HCT116 (cell line): ENCODE measurements around the gene FN3K. TPM values are rescaled to one million over a fixed set of nuclear protein-coding genes. Genes with fewer than 3 reads are reported as not detected.

Experiments
- ATAC-seq: fragments of 200-7000 bp; cut with Tn5 transposase; 2 replicates; pipeline ENCODE4 v1.9.1; 2020; ENCODE audit warnings: mild to moderate bottlenecking, moderate library complexity
- BruUV-seq: library from RNA; stranded (reverse); fragments of 400-500 nt; replicated peaks from 2 replicates; lab custom pipeline; 2021; lab: Mats Ljungman, UMichigan
- CTCF ChIA-PET: fragments of 300-600 bp; sonication (Branson Sonifier 250); formaldehyde crosslinking; loops from one replicate; lab custom pipeline; 2021; ENCODE audit warnings: antibody characterized with exemption; lab: Charles Lee
- POLR2A ChIA-PET: fragments of 300-600, 350-600 bp; sonication (Branson Sonifier 250); formaldehyde crosslinking; loops from one replicate; lab custom pipeline; 2021; ENCODE audit warnings: antibody characterized with exemption; lab: Charles Lee
- RAD21 ChIA-PET, 2 experiments: fragments of 300-600 bp; sonication (Branson Sonifier 250); formaldehyde crosslinking; loops; one replicate each; lab custom pipeline; 2023; ENCODE audit warnings: low total read pairs in 2 of 2; ENCODE audit not compliant: uncharacterized antibody in 2 of 2, unreplicated experiment in 2 of 2, low non-redundant PET in 1 of 2; lab: Charles Lee
- DNase-seq: peaks from one replicate; pipeline ENCODE4 v3.0.0-alpha.2; 2010; ENCODE audit warnings: low read depth, low spot score
- H2AFZ ChIP-seq: fragments of 200-600 bp; shearing (Covaris generic), sonication (generic); 2 replicates; pipeline ENCODE4 v1.6.1; 2017; ENCODE audit warnings: low read depth, mixed run types, mixed read lengths, antibody characterized with exemption, low read length; ENCODE audit not compliant: poor library complexity, severe bottlenecking
- H3K27ac ChIP-seq: 2 replicates; pipeline ENCODE4 v1.5.1; 2012; ENCODE audit warnings: low read depth, low read length
- H3K27me3 ChIP-seq: fragments of 200-600 bp; sonication (generic); 2 replicates; pipeline ENCODE4 v1.6.1; 2016; ENCODE audit warnings: mixed run types, low read length, mixed read lengths; ENCODE audit not compliant: insufficient read depth
- H3K36me3 ChIP-seq, 2 experiments: fragments of 200-500 bp in 1 of 2; fragments of 200-600 bp in 1 of 2; sonication (Bioruptor generic) in 1 of 2; sonication (generic) in 1 of 2; 2 replicates each; pipeline versions ENCODE4 v1.5.1 to v1.6.1; 2014 to 2016; ENCODE audit warnings: low read length in 2 of 2, inconsistent platforms in 1 of 2, mixed read lengths in 1 of 2, mixed run types in 1 of 2; ENCODE audit not compliant: insufficient read depth in 2 of 2, control insufficient read depth in 1 of 2
- H3K4me1 ChIP-seq, 2 experiments: fragments of 200-600 bp in 1 of 2; sonication (generic) in 1 of 2; 2 replicates each; pipeline versions ENCODE4 v1.5.1 to v1.6.1; 2012 to 2017; ENCODE audit warnings: low read length in 2 of 2, inconsistent platforms in 1 of 2, mild to moderate bottlenecking in 1 of 2, mixed read lengths in 1 of 2, mixed run types in 1 of 2, moderate library complexity in 1 of 2; ENCODE audit not compliant: insufficient read depth in 2 of 2, control insufficient read depth in 1 of 2
- H3K4me2 ChIP-seq: fragments of 200-600 bp; sonication (generic); 2 replicates; pipeline ENCODE4 v1.6.1; 2017; ENCODE audit warnings: mixed run types, low read length, mixed read lengths
- H3K4me3 ChIP-seq, 2 experiments: fragments of 200-600 bp in 1 of 2; sonication (generic) in 1 of 2; replicated peaks in 1 of 2; 2 replicates each; pipeline ENCODE4 v1.5.1; 2011 to 2016; ENCODE audit warnings: low read length in 2 of 2, control low read depth in 1 of 2, low read depth in 1 of 2, mild to moderate bottlenecking in 1 of 2, mixed read lengths in 1 of 2, mixed run types in 1 of 2
- H3K79me2 ChIP-seq: fragments of 200-600 bp; sonication (generic); 2 replicates; pipeline ENCODE4 v1.6.1; 2017; ENCODE audit warnings: mild to moderate bottlenecking, mixed run types, low read length, moderate library complexity, mixed read lengths; ENCODE audit not compliant: insufficient read depth
- H3K9ac ChIP-seq: fragments of 200-600 bp; sonication (generic); 2 replicates; pipeline ENCODE4 v1.6.1; 2016; ENCODE audit warnings: low read length, mixed read lengths
- H3K9me2 ChIP-seq: fragments of 200-600 bp; sonication (generic), shearing (Covaris generic); 2 replicates; pipeline ENCODE4 v1.6.1; 2017; ENCODE audit warnings: mixed run types, mild to moderate bottlenecking, moderate library complexity; ENCODE audit not compliant: insufficient read depth
- H3K9me3 ChIP-seq, 2 experiments: fragments of 200-500 bp in 1 of 2; fragments of 200-600 bp in 1 of 2; sonication (Bioruptor generic) in 1 of 2; sonication (generic) in 1 of 2; 2 replicates each; pipeline ENCODE4 v1.6.1; 2014 to 2017; ENCODE audit warnings: low read length in 2 of 2, mixed read lengths in 2 of 2, inconsistent platforms in 1 of 2, low read depth in 1 of 2, mild to moderate bottlenecking in 1 of 2, mixed run types in 1 of 2, moderate library complexity in 1 of 2; ENCODE audit not compliant: control insufficient read depth in 1 of 2, insufficient read depth in 1 of 2
- H4K20me1 ChIP-seq: fragments of 200-600 bp; sonication (generic), shearing (Covaris generic); 2 replicates; pipeline ENCODE4 v1.6.1; 2017; ENCODE audit warnings: mixed run types, mild to moderate bottlenecking, moderate library complexity; ENCODE audit not compliant: insufficient read depth
- CBX3 ChIP-seq: IDR thresholded peaks from 2 replicates; pipeline ENCODE4 v1.6.1; 2012; ENCODE audit warnings: low read depth
- CEBPB ChIP-seq: IDR thresholded peaks from 2 replicates; pipeline ENCODE4 v1.6.1; 2012; ENCODE audit warnings: low read depth
- EGR1 ChIP-seq: IDR thresholded peaks from 2 replicates; pipeline ENCODE4 v1.6.1; 2012; ENCODE audit warnings: low read depth
- EZH2phosphoT487 ChIP-seq: fragments of 200-600 bp; IDR thresholded peaks from 2 replicates; pipeline ENCODE4 v1.6.1; 2018; ENCODE audit warnings: antibody characterized with exemption, borderline replicate concordance
- FOSL1 ChIP-seq: IDR thresholded peaks from 2 replicates; pipeline ENCODE4 v1.6.1; 2012; ENCODE audit warnings: low read depth
- POLR2A ChIP-seq: IDR thresholded peaks from 2 replicates; pipeline ENCODE4 v1.7.0; 2011; ENCODE audit warnings: borderline replicate concordance; ENCODE audit not compliant: insufficient read depth, insufficient read length; ENCODE audit errors: extremely low read depth
- POLR2AphosphoS5 ChIP-seq: IDR thresholded peaks from 2 replicates; pipeline ENCODE4 v1.6.1; 2011; ENCODE audit warnings: mild to moderate bottlenecking, low read depth, low read length, moderate library complexity
- SIN3A ChIP-seq: IDR thresholded peaks from 2 replicates; pipeline ENCODE4 v1.6.1; 2012; ENCODE audit warnings: low read depth
- SP1 ChIP-seq: IDR thresholded peaks from 2 replicates; pipeline ENCODE4 v1.6.1; 2012; ENCODE audit warnings: low read depth
- TCF7L2 ChIP-seq: IDR thresholded peaks from 2 replicates; pipeline ENCODE4 v1.7.0; 2011; ENCODE audit warnings: borderline replicate concordance, inconsistent platforms; ENCODE audit not compliant: insufficient read depth, insufficient read length; ENCODE audit errors: extremely low read depth
- YY1 ChIP-seq: IDR thresholded peaks from 2 replicates; pipeline ENCODE4 v1.6.1; 2011; ENCODE audit warnings: low read length, low read depth, moderate library complexity, mild to moderate bottlenecking; ENCODE audit not compliant: insufficient replicate concordance; ENCODE audit errors: extremely low read depth
- ZNF274 ChIP-seq: fragments of 200-500 bp; sonication (Bioruptor generic); IDR thresholded peaks from 2 replicates; pipeline ENCODE4 v1.6.1; 2014; ENCODE audit warnings: mild to moderate bottlenecking, low read depth, low read length, inconsistent platforms
- intact Hi-C: fragments of 100-400 bp; cut with micrococcal nuclease; formaldehyde crosslinking; loops from 2 replicates; pipeline ENCODE4 v1.10.0; 2022
- total RNA-seq: library from RNA; stranded (reverse); gene quantifications from one replicate; pipeline ENCODE4 v1.2.1, GENCODE V29; 2021; ENCODE audit not compliant: unreplicated experiment
- TF ChIP-seq, protein P1 (sequence below): IDR thresholded peaks from 2 replicates; pipeline ENCODE4 v1.6.1; 2011; ENCODE audit warnings: mild to moderate bottlenecking, low read length, moderate library complexity; ENCODE audit not compliant: insufficient replicate concordance; ENCODE audit errors: extremely low read depth
- TF ChIP-seq, protein P2 (sequence below): IDR thresholded peaks from 2 replicates; pipeline ENCODE4 v1.6.1; 2012
- TF ChIP-seq, protein P3 (sequence below), 3 experiments: fragments of 200-600 bp in 1 of 3; sonication (generic) in 1 of 3; IDR thresholded peaks in 2 of 3; conservative IDR thresholded peaks in 1 of 3; 2 replicates each; pipeline ENCODE4 v1.5.1; 2012 to 2017; ENCODE audit warnings: low read depth in 2 of 3, low read length in 2 of 3, antibody characterized with exemption in 1 of 3, borderline replicate concordance in 1 of 3, control low read depth in 1 of 3, mild to moderate bottlenecking in 1 of 3, mixed read lengths in 1 of 3, mixed run types in 1 of 3, moderate library complexity in 1 of 3; ENCODE audit not compliant: insufficient read depth in 1 of 3
- TF ChIP-seq, protein P4 (sequence below): IDR thresholded peaks from 2 replicates; pipeline ENCODE4 v1.6.1; 2012

FN3K gene
- total RNA-seq, 1 experiment from 2014 or later, result 9.9 TPM

DNA sequence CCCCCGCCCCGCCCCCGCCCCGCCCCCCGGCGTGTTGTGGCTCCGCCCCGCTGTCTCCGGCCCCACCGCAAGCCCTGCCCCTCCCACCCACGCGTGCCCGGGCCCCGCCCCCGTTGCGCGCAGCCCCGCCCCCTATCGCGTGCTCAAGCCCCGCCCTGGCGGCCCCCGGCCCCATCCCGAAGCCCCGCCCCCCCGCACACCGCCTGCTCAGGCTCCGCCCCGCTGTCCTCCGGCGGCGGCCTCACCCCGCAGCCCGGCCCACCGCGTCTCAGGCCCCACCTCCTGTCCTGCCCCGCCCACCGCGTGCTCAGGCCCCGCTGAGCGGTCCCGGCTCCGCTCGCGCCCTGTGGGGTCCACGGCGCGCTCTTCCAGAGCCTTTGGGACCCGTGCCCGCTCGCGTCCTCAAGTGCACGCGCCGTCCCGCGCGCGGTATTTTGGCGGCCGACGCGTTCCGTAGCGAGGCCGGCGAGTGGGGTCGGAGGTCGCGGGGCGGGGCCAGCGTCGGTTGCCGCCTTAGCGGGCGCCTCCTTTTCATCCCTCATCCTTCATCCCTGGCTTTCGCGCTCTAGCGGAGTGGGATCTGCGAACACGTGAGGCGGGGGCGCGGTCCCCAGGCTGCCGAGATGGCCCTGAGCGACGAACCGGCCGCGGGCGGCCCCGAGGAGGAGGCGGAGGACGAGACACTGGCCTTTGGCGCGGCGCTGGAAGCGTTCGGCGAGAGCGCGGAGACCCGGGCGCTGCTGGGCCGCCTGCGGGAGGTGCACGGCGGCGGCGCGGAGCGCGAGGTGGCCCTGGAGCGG, 16.4 kb downstream of the FN3K start, which contains the start of gene TBCD:
Gene TBCD, plus strand, starts transcription at position 495 of the 800 bp plus-strand sequence. Its CDS starts 129 bp downstream, at position 624.
- H4K20me1 ChIP-seq, result no peaks in the 10 kb centered on the region
- H3K4me2 ChIP-seq, result peak within 1 kb of the TSS; percentile 89
- peak within 1 kb of the TSS; percentile 96 to 99 for H3K4me3 ChIP-seq
- H3K9me2 ChIP-seq, result no peaks in the 10 kb centered on the region
- H3K9ac ChIP-seq, result peak within 1 kb of the TSS; percentile 86
- RAD21 ChIA-PET, result no interaction called here
- H3K27ac ChIP-seq, result peak within 1 kb of the TSS; percentile 94
- peaks cover 0 to 12% of the 10 kb centered on the region in 2 experiments; a peak in 2 of 4 replicates for H3K9me3 ChIP-seq
- H2AFZ ChIP-seq, result no peak within 1 kb of the TSS
- H3K27me3 ChIP-seq, result no peaks in the 10 kb centered on the region
- peaks cover 18 to 35% of the 10 kb centered on the region in 2 experiments for H3K4me1 ChIP-seq
- no TSS peak for BruUV-seq
- intact Hi-C loops, result loop anchor here (2.0 to 5.0 kb wide), 4 partner anchors 34 to 729 kb away; partner anchors contain the start of genes CENPX, CYBC1, FN3KRP and LRRC45
- ATAC-seq (peak; percentile 82), DNase-seq (peak; percentile 82)
- peaks cover 0 to 3% of the 10 kb centered on the region in 2 experiments; a peak in 1 of 4 replicates for H3K36me3 ChIP-seq
- peaks cover 45% of the 10 kb centered on the region for H3K79me2 ChIP-seq
- TF ChIP-seq ZNF274 (no peak), POLR2AphosphoS5 (peak; percentile 59), CBX3 (peak; percentile 93), FOSL1 (no peak), SP1 (peak; percentile 98), EGR1 (peak; percentile 83), CEBPB (no peak), TCF7L2 (peak; percentile 92), YY1 (peak; percentile 81), SIN3A (peak; percentile 95), EZH2phosphoT487 (no peak), POLR2A (peak; percentile 33)
- TF ChIP-seq, protein P1, sequence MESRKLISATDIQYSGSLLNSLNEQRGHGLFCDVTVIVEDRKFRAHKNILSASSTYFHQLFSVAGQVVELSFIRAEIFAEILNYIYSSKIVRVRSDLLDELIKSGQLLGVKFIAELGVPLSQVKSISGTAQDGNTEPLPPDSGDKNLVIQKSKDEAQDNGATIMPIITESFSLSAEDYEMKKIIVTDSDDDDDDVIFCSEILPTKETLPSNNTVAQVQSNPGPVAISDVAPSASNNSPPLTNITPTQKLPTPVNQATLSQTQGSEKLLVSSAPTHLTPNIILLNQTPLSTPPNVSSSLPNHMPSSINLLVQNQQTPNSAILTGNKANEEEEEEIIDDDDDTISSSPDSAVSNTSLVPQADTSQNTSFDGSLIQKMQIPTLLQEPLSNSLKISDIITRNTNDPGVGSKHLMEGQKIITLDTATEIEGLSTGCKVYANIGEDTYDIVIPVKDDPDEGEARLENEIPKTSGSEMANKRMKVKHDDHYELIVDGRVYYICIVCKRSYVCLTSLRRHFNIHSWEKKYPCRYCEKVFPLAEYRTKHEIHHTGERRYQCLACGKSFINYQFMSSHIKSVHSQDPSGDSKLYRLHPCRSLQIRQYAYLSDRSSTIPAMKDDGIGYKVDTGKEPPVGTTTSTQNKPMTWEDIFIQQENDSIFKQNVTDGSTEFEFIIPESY, result peak; percentile 86
- TF ChIP-seq, protein P2, sequence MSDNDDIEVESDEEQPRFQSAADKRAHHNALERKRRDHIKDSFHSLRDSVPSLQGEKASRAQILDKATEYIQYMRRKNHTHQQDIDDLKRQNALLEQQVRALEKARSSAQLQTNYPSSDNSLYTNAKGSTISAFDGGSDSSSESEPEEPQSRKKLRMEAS, result peak; percentile 98
- TF ChIP-seq, protein P3, sequence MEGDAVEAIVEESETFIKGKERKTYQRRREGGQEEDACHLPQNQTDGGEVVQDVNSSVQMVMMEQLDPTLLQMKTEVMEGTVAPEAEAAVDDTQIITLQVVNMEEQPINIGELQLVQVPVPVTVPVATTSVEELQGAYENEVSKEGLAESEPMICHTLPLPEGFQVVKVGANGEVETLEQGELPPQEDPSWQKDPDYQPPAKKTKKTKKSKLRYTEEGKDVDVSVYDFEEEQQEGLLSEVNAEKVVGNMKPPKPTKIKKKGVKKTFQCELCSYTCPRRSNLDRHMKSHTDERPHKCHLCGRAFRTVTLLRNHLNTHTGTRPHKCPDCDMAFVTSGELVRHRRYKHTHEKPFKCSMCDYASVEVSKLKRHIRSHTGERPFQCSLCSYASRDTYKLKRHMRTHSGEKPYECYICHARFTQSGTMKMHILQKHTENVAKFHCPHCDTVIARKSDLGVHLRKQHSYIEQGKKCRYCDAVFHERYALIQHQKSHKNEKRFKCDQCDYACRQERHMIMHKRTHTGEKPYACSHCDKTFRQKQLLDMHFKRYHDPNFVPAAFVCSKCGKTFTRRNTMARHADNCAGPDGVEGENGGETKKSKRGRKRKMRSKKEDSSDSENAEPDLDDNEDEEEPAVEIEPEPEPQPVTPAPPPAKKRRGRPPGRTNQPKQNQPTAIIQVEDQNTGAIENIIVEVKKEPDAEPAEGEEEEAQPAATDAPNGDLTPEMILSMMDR (IDR thresholded peaks at IDR 0.05 in 2 of 3, conservative IDR thresholded peaks at IDR 0.05 in 1 of 3; ENCODE audit: borderline replicate concordance in 1 of 3, insufficient read depth in 1 of 3, low read depth in 2 of 3, low read length in 2 of 3), result no peak
- TF ChIP-seq, protein P4, sequence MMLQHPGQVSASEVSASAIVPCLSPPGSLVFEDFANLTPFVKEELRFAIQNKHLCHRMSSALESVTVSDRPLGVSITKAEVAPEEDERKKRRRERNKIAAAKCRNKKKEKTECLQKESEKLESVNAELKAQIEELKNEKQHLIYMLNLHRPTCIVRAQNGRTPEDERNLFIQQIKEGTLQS, result no peak
- CTCF ChIA-PET, result no interaction called here
- POLR2A ChIA-PET, result no interaction called here
